GM19328 (cell line): ENCODE results near the gene OCA2.

ENCODE experiments used
- ATAC-seq: cut with Tn5 transposase; IDR thresholded peaks from one replicate; pipeline ENCODE4 v1.9.1; 2021; ENCODE audit warnings: mild to moderate bottlenecking, moderate library complexity; ENCODE audit not compliant: unreplicated experiment

OCA2 gene

DNA sequence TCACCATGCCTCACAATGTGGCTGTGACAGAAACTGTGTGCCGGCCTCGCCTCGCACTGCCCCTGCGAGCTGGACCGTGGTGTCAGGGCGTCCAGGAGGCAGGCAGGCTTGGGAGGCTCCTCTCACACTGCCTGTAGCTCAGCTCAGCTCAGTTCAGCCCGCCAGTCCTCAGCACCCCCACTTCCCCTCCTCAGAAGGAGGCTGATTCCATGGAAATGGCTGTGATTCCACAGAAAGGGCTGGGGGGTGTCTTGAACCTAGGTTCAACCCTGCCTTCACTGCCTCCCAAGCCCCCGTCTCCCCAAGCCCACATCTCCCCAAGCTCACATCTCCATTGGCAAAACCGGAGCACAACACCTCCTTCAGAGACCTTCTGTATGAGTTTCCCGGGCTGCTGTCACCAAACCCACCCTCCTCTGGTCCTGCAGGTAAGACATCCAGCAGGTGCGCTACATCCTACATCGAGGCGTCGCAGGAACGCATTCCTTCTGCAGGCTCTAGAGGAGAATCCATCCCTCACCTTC is 94.0 kb downstream of the OCA2 start:
- ATAC-seq, result no peak

DNA sequence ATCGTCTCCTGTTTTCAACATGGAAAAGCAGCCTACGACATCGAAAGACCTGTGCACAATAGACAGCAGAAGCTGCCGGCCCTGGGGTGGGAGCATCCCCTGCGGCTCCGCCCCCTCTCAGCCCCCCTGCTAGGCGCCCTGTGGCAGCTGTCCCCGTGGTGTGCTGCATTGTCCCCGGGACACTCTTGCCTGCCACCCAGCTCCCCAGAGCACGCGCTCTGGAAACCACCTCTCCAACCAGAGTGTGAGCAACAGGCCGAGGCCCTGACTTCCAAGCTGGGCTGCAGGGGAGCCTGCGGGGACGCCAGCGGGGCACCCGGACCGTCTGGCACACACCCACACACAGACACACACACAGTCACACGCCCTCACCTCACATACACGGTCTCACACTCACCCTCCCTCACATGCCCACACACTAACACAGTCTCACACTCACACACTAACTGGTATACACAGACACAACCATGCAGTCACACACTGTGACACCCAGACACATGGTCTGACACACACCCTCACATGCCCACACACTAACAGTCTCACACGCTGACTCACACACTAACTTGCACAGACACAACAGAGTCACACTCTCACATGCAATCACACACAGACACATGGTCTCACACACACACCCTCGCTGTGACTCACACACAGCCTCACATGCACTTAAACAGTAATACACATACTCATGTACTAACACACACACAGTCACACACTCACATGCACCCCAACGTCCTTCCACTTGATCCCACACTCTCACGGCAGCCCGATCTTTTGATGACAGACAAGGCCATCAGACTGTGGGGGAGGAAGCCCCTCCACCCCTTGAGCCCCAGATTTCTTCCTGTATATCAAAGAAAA is 94.7 kb downstream of the OCA2 start:
- ATAC-seq, result no peak

DNA sequence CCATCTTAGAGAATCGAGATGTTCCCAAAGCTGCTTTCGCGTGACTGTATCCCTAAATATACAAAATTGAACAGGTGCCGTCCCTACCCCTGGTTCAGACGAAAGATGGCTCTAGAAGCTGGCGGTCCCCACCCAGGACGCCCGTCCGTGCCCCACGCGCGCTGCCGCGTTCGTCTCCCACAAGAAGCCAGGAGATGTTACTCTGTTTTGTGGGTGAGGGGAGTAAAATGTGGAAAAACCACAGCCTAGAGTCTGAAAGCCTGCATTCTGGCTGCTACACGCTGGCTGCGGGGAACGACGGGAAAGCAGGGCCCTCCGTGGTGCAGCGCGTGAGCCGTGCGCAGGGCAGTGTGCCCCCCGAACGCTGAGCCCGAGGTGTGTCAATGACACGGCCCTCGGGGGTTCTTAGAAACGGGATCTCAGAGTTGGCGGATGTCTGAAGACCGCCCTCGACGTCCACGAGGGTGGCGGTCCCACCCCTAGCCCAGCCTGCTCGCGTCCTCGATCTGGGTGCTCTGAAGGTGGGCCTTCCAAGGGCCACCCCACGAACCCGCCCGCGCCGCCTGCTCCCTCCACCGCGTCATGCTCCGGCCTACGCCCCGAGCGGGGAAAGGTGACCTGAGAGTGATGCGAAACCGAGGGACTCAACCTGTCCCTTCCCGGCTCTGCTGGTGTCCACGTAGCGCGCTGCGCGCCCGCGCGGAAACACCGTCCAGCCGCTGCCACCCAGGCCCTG is 95.6 kb downstream of the OCA2 start:
- no peak for ATAC-seq

- ATAC-seq, result no peak
These were observed 96.2 kb downstream of the OCA2 start for GRCh38 chr15:28002867-28003266.

DNA sequence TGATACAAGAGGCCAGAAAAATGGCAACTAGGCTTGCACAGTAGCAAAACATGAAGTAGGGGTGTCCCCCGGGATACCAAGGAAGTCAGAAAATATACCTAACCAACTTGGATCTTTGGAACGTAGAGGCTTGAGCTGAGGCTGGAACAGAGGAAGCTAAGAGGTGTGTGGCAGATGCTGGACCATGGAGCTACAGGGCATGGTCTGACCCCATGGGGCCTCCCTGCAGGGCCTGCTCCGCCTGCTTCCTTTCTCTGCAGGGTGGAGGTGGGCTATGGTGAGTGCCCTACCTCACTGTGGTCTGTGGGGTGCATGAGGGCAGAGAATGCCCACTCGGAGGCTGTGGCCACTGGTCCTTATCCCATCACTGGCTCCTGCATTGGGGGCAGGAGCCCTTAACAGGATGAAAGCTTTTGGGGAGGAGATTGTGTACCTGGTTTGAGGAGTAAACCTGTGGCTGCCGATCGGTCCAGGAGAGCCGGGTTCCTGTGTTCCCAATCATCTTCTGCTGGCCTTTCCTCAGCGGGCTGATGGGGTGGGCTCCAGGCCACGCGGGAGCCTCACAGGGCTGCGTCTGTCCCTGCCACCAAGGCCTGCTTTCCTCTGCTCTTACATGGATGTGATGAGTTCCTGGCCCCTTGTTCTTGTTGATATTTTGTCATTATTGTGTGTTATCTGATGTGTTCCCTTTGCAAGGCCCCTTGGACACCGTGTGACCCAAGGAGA is 96.8 kb downstream of the OCA2 start:
- ATAC-seq, result no peak

DNA sequence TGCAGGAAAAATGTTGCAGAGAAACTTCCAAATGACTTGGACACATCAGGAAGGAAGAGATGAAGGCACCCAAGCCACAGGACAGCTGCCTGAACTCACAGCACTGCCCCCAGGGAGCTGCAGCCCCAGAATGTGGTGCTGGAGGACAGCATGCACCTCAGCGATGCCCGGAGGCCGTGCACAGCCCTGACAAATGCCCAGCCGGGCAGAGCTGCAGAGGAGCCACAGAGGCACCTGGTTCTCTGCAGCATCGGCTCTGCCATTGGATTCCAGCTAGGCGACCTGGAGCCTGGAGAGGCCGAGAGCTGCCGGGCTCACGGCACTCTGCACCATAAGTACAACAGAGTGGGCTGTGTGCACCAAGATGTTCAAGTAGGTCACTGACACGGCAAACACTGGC is 97.5 kb downstream of the OCA2 start:
- ATAC-seq, result no peak

- no peak for ATAC-seq
These were observed 104.9 kb downstream of the OCA2 start for GRCh38 chr15:27993996-27994780.

- no peak for ATAC-seq
These were observed 105.6 kb downstream of the OCA2 start for GRCh38 chr15:27993544-27993943.

GRCh38 chr15:27990521-27991515 is 108.3 kb downstream of the OCA2 start:
- ATAC-seq, result no peak

GRCh38 chr15:27989838-27990237 is 109.3 kb downstream of the OCA2 start:
- no peak for ATAC-seq

GRCh38 chr15:27989427-27989826 is 109.7 kb downstream of the OCA2 start:
- ATAC-seq, result no peak

DNA sequence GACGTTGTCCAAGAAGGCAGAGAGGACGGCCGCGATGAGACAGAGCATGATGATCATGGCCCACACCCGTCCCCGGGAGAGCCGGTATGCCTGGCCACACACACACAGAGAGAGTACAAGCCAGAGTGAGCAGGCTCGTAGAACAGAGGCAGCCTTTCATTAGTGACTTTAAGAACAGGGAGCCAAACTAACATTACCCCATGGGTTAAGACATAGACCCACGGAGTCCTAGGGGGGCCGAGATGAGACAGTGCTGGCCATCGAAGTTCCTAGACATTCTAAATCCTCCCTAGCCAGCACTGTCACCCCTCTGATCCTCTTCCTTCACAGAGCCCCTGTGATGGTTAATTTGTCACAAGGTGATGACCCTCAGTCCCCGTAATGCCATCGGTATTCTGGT is 114.0 kb downstream of the OCA2 start:
- ATAC-seq, result no peak

DNA sequence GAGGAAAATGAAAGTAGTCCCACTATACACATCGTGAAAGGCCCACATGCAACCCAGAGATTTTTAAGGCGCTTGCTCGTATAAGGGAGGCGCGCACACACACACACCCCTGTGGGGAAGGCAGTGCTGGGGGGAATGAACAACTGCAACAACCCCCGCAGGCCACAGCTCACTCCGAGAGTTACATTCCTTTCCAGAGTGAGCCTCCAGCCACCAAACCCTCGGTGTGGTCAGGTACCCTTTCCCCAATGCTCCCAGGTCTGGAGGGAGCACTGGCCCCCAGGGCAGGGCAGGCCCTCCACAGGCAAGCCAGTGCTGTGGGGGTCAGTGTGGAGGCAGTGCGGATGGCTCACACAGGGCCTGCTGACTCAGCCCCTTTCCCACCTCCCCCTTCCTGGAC is 115.6 kb downstream of the OCA2 start:
- ATAC-seq, result no peak

DNA sequence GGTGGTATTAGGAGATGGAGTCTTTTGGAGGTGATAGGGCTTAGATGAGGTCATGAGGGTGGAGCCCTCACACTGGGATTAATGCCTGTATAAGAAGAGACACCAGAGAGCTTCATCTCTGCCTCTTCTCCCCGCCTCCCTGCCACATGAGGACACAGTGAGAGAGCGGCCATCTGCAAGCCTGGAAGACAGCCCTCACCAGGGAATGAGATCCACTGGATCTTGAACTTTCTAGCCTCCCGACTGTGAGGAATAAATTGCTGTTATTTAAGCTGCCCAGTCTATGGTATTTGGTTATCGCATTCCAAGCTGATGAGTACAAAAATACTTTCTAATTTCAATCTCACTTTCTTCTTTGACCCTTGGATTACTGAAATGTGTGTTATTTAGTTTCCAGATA is 121.4 kb downstream of the OCA2 start:
- no peak for ATAC-seq

DNA sequence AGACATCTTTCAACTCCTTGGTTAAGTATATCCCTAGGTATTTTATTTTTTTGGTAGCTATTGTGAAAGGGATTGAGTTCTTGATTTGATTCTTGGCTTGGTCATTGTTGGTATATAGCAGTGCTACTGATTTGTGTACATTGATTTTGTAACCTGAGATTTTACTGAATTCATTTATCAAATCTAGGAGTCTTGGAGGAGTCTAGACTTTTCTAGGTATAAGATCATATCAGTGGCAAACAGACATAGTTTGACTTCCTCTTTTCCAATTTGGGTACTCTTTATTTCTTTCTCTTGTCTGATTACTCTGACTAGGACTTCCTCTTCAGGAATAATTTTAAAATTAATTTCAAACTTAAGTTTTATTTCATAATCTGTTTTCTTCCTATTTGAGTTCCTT is 125.2 kb downstream of the OCA2 start:
- no peak for ATAC-seq

GRCh38 chr15:27970661-27971392 is 128.3 kb downstream of the OCA2 start:
- ATAC-seq, result no peak

- ATAC-seq, result no peak
These were observed 131.6 kb downstream of the OCA2 start for GRCh38 chr15:27967541-27967940.

DNA sequence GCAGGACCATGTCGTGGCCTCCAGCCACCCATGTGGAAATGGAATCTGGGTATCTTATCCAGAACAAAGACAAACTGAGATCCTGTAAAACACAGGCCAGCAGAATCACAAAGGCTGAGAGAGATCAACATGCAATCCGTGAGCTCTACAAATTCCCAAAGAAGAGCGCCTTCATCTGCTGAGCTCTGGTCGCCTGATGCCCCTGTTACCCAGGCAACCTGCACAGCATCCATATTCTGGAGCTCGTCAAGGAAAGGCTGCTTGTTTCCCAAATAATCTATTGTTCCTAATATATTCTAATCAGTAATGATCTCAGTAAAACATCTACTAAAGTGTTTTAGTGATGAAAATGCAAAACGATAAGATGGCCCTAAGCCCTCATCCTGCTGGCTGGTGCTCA is 133.6 kb downstream of the OCA2 start:
- no peak for ATAC-seq

- no peak for ATAC-seq
These were observed 137.3 kb downstream of the OCA2 start for GRCh38 chr15:27961801-27962200.
